MV-4-11 (cell line): Measurements from ENCODE around the gene RAPGEF2.
"Not testable (repeated sequence)": the region's sequence is repeated elsewhere in the genome, so short reads cannot be mapped to it uniquely, and the experiment has no call there.

ENCODE experiments used
- DNase-seq: peaks from one replicate; lab custom pipeline; 2025; lab: John Stamatoyannopoulos, UW

The RAPGEF2 gene

GRCh38 chr4:159098482-159099127 is 4.3 kb upstream of the RAPGEF2 start:
- no peak for DNase-seq

- DNase-seq: no peak
Measured at GRCh38 chr4:159101988-159102621, 774 bp upstream of the RAPGEF2 start.

- DNase-seq: no peak
Measured at GRCh38 chr4:159103384-159103990, 608 bp downstream of the RAPGEF2 start.

GRCh38 chr4:159104694-159105414 is 2.0 kb downstream of the RAPGEF2 start:
- peak; percentile 5 for DNase-seq

- DNase-seq: peak; percentile 10
Measured at GRCh38 chr4:159105761-159106243, 2.9 kb downstream of the RAPGEF2 start.

- DNase-seq: no peak
Measured at GRCh38 chr4:159106636-159107035, 3.8 kb downstream of the RAPGEF2 start.

GRCh38 chr4:159107203-159107925 is 4.5 kb downstream of the RAPGEF2 start:
- DNase-seq: no peak

GRCh38 chr4:159108124-159108523 is 5.2 kb downstream of the RAPGEF2 start:
- DNase-seq: no peak

GRCh38 chr4:159110961-159111360 is 8.1 kb downstream of the RAPGEF2 start:
- no peak for DNase-seq

GRCh38 chr4:159111416-159111815 is 8.5 kb downstream of the RAPGEF2 start:
- DNase-seq: no peak

GRCh38 chr4:159113366-159113765 is 10.5 kb downstream of the RAPGEF2 start:
- not testable (repeated sequence) for DNase-seq

GRCh38 chr4:159116098-159116497 is 13.2 kb downstream of the RAPGEF2 start:
- not testable (repeated sequence) for DNase-seq

- not testable (repeated sequence) for DNase-seq
Measured at GRCh38 chr4:159116693-159117092, 13.8 kb downstream of the RAPGEF2 start.

GRCh38 chr4:159117564-159117963 is 14.7 kb downstream of the RAPGEF2 start:
- no peak for DNase-seq

- no peak for DNase-seq
Measured at GRCh38 chr4:159117968-159118367, 15.1 kb downstream of the RAPGEF2 start.

GRCh38 chr4:159121371-159121770 is 18.5 kb downstream of the RAPGEF2 start:
- no peak for DNase-seq

- DNase-seq: no peak
Measured at GRCh38 chr4:159126716-159127115, 23.8 kb downstream of the RAPGEF2 start.

- DNase-seq: no peak
Measured at GRCh38 chr4:159127745-159128518, 25.1 kb downstream of the RAPGEF2 start.

GRCh38 chr4:159129814-159130550 is 27.1 kb downstream of the RAPGEF2 start:
- DNase-seq: no peak

- no peak for DNase-seq
Measured at GRCh38 chr4:159131564-159131963, 28.7 kb downstream of the RAPGEF2 start.
